VCaP (cell line): ENCODE measurements around the gene URI1.

Experiments used
- H3K27ac ChIP-seq: fragments of 450-650 bp; 2 replicates; pipeline ENCODE4 v1.5.1; 2017
- CTCF ChIP-seq: fragments of 450-650 bp; conservative IDR thresholded peaks from 2 replicates; pipeline ENCODE4 v1.5.1; 2017; ENCODE audit warnings: mild to moderate bottlenecking, moderate library complexity

URI1 gene

GRCh38 chr19:29927944-29928625 lies 14.0 kb upstream of the URI1 start:
- no peak for TF ChIP-seq CTCF
- H3K27ac ChIP-seq = no peak overlapping the region

- H3K27ac ChIP-seq = no peak overlapping the region
- TF ChIP-seq CTCF = no peak
Measured at GRCh38 chr19:29928831-29929230, 13.2 kb upstream of the URI1 start.

- TF ChIP-seq CTCF = no peak
Measured at GRCh38 chr19:29934257-29934656, 7.8 kb upstream of the URI1 start.

GRCh38 chr19:29934781-29935180 lies 7.3 kb upstream of the URI1 start:
- no peak for TF ChIP-seq CTCF
- no peak overlapping the region for H3K27ac ChIP-seq

More at GRCh38 chr19:29934257-29934656, 7.8 kb upstream of the URI1 start:
- H3K27ac ChIP-seq = no peak overlapping the region

- H3K27ac ChIP-seq = no peak overlapping the region
- TF ChIP-seq CTCF = no peak
Measured at GRCh38 chr19:29936409-29936808, 5.6 kb upstream of the URI1 start.

- H3K27ac ChIP-seq = no peak overlapping the region
- TF ChIP-seq CTCF = no peak
Measured at GRCh38 chr19:29939628-29940027, 2.4 kb upstream of the URI1 start.

- no peak for TF ChIP-seq CTCF
- peak overlapping the region; percentile 89; the same call in 1 of the 2 replicates for H3K27ac ChIP-seq
Measured at GRCh38 chr19:29940971-29941585, 961 bp upstream of the URI1 start.
